ENCODE data around the gene F5. TPM values are rescaled to one million over a fixed set of nuclear protein-coding genes. Genes with fewer than 3 reads are reported as not detected.
A peak's percentile ranks its signal among the peaks of the same experiment; 100 is the strongest.

The F5 gene
- polyA plus RNA-seq, 1 donor: 0.30 TPM

- no peak overlapping the region for H3K27ac ChIP-seq (ENCODE audit: low read length)
- H3K4me3 ChIP-seq (ENCODE audit: low read length): no peak overlapping the region
- peaks cover 12% of the 10 kb centered on the region for H3K4me1 ChIP-seq (ENCODE audit: control insufficient read depth, insufficient read depth, low read length)
- H3K27me3 ChIP-seq (ENCODE audit: control insufficient read depth, insufficient read depth, low read length): no peaks in the 10 kb centered on the region
- H3K36me3 ChIP-seq (ENCODE audit: control insufficient read depth, insufficient read depth, low read length): no peaks in the 10 kb centered on the region
- H3K9me3 ChIP-seq (ENCODE audit: control insufficient read depth, low read depth, low read length): no peaks in the 10 kb centered on the region
- WGBS (ENCODE audit: insufficient coverage, low lambda C conversion rate): 90% methylated on average over 2 of the region's 3 CpGs
- no peak for DNase-seq
Observed at GRCh38 chr1:169571450-169571849, 14.8 kb downstream of the F5 start.

DNA sequence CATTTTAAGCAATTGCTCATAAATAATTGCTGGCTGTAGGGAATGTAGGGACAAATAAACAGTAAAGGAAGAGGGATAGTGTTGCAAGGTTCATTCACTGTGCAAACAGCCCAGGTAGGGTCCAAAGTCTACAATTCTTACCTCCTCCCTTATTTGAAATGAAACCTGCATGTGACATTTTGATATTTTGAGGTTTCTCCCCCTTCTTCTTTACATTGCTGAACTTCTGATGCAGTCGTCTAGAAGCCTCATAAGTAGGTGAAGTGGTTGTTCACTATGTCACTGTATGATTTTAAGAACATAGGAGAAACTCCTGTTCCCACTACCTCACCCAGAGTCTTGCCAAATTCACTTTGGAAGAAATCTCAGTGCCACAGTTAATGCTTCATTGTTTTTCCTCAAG is 16.1 kb downstream of the F5 start:
- peak; percentile 40 to 78 for DNase-seq
- Histone ChIP-seq H3K27me3 (ENCODE audit: control insufficient read depth, insufficient read depth, low read length) (no peaks in the 10 kb centered on the region), H3K4me3 (ENCODE audit: low read length) (no peak overlapping the region), H3K9me3 (ENCODE audit: control insufficient read depth, low read depth, low read length) (no peaks in the 10 kb centered on the region), H3K27ac (ENCODE audit: low read length) (no peak overlapping the region), H3K36me3 (ENCODE audit: control insufficient read depth, insufficient read depth, low read length) (no peaks in the 10 kb centered on the region), H3K4me1 (ENCODE audit: control insufficient read depth, insufficient read depth, low read length) (peaks cover 12% of the 10 kb centered on the region)
- WGBS (ENCODE audit: insufficient coverage, low lambda C conversion rate): no CpG with 5 or more reads among the region's 1 CpG

- peaks cover 2% of the 10 kb centered on the region for H3K27me3 ChIP-seq (ENCODE audit: control insufficient read depth, insufficient read depth, low read length)
- no peak overlapping the region for H3K4me3 ChIP-seq (ENCODE audit: low read length)
- no peaks in the 10 kb centered on the region for H3K36me3 ChIP-seq (ENCODE audit: control insufficient read depth, insufficient read depth, low read length)
- peaks cover 12% of the 10 kb centered on the region for H3K4me1 ChIP-seq (ENCODE audit: control insufficient read depth, insufficient read depth, low read length)
- H3K9me3 ChIP-seq (ENCODE audit: control insufficient read depth, low read depth, low read length): no peaks in the 10 kb centered on the region
- no peak for DNase-seq
- WGBS (ENCODE audit: insufficient coverage, low lambda C conversion rate): 0% methylated on average over 1 of the region's 1 CpG
- H3K27ac ChIP-seq (ENCODE audit: low read length): no peak overlapping the region
Observed at GRCh38 chr1:169568497-169568896, 17.8 kb downstream of the F5 start.

DNA sequence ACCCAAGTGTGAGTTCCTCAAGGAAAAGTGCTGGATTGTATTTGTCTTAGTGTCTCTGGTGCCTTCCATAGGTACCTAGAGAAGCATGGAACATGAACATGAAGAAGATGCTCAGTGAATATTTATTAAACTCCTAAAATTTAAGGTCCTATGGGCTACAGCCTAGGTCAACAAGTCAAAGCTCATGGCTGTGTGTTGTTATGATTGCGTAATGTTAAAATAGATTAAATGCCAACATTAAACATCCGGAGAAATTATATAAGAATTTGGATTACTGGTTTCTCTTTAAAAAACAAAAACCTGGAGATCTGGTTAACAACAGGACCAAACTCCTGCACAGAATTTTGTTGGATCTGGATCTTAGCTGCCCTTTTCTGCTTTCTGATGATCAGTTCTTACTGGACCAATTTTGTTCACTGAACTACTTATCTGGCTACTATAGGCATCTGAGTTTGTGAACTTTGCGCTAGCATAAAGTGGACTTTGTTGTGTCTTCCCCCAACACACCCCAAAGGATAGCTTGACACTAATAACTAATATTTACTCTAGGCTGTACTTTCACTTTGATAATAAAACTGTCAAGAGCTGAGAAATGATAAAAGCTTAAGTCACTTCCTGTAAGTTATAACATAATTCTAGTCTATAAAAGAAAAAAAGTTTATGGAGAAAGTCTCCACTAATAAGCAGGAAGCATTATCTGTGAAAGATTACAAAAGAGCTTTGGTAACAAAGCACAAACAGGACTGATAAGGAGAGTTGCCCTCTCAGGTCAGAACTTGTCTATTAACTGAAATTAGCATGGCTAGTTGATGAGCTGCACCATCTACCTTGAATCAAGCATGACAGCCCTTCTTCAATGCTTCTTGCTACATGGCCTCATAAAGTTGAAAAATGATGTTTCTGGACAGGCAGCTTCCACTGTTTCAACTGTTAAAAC is 20.7 kb downstream of the F5 start:
- Histone ChIP-seq H3K27me3 (ENCODE audit: control insufficient read depth, insufficient read depth, low read length) (peaks cover 3% of the 10 kb centered on the region), H3K4me3 (ENCODE audit: low read length) (no peak overlapping the region), H3K36me3 (ENCODE audit: control insufficient read depth, insufficient read depth, low read length) (no peaks in the 10 kb centered on the region), H3K27ac (ENCODE audit: low read length) (no peak overlapping the region), H3K4me1 (ENCODE audit: control insufficient read depth, insufficient read depth, low read length) (peaks cover 5% of the 10 kb centered on the region), H3K9me3 (ENCODE audit: control insufficient read depth, low read depth, low read length) (peaks cover 6% of the 10 kb centered on the region)
- 0% methylated on average over 1 of the region's 3 CpGs for WGBS (ENCODE audit: insufficient coverage, low lambda C conversion rate)
- DNase-seq: peak; percentile 33 to 85

- Histone ChIP-seq H3K27ac (ENCODE audit: low read length) (no peak overlapping the region), H3K9me3 (ENCODE audit: control insufficient read depth, low read depth, low read length) (peaks cover 6% of the 10 kb centered on the region), H3K4me1 (ENCODE audit: control insufficient read depth, insufficient read depth, low read length) (no peaks in the 10 kb centered on the region), H3K27me3 (ENCODE audit: control insufficient read depth, insufficient read depth, low read length) (peaks cover 6% of the 10 kb centered on the region), H3K4me3 (ENCODE audit: low read length) (no peak overlapping the region), H3K36me3 (ENCODE audit: control insufficient read depth, insufficient read depth, low read length) (no peaks in the 10 kb centered on the region)
- DNase-seq: no peak
Observed at GRCh38 chr1:169563650-169564049, 22.6 kb downstream of the F5 start.

DNA sequence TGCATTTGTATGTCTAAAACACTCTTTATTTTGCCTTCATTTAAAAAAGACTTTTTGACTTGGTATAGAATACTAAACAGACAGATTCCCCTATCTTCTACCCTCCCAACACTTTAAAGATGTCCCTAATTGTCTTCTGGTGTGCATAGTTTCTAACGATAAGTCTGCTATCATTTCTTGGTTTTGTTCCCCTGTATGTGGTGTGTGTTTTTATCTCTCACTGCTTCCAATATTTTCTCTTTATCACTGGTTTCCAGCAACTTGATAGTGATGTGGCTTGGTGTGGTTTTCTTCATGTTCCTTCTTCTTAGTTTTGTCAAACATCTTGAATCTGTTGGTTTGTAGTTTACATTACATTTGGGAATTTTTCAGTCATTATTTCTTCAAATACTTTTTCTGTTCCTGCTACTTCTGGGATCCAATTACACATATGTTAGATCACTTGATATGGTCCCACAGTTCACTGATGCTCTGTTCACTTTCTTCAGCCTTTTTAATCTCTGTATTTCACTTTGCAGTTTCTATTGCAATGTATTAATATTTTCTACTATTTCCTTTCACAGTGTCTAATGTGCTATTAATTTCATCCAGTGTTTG is 23.2 kb downstream of the F5 start:
- no CpG with 5 or more reads among the region's 1 CpG for WGBS (ENCODE audit: insufficient coverage, low lambda C conversion rate)
- no peak overlapping the region for H3K4me3 ChIP-seq (ENCODE audit: low read length)
- H3K27ac ChIP-seq (ENCODE audit: low read length): no peak overlapping the region
- peaks cover 6% of the 10 kb centered on the region for H3K9me3 ChIP-seq (ENCODE audit: control insufficient read depth, low read depth, low read length)
- no peaks in the 10 kb centered on the region for H3K4me1 ChIP-seq (ENCODE audit: control insufficient read depth, insufficient read depth, low read length)
- DNase-seq: no peak
- H3K36me3 ChIP-seq (ENCODE audit: control insufficient read depth, insufficient read depth, low read length): no peaks in the 10 kb centered on the region
- H3K27me3 ChIP-seq (ENCODE audit: control insufficient read depth, insufficient read depth, low read length): peaks cover 6% of the 10 kb centered on the region

GRCh38 chr1:169561692-169562091 is 24.6 kb downstream of the F5 start:
- Histone ChIP-seq H3K27me3 (ENCODE audit: control insufficient read depth, insufficient read depth, low read length) (peaks cover 8% of the 10 kb centered on the region), H3K4me3 (ENCODE audit: low read length) (no peak overlapping the region), H3K36me3 (ENCODE audit: control insufficient read depth, insufficient read depth, low read length) (no peaks in the 10 kb centered on the region), H3K4me1 (ENCODE audit: control insufficient read depth, insufficient read depth, low read length) (no peaks in the 10 kb centered on the region), H3K9me3 (ENCODE audit: control insufficient read depth, low read depth, low read length) (peaks cover 6% of the 10 kb centered on the region), H3K27ac (ENCODE audit: low read length) (no peak overlapping the region)
- no peak for DNase-seq
- WGBS (ENCODE audit: insufficient coverage, low lambda C conversion rate): 80% methylated on average over 1 of the region's 1 CpG

DNA sequence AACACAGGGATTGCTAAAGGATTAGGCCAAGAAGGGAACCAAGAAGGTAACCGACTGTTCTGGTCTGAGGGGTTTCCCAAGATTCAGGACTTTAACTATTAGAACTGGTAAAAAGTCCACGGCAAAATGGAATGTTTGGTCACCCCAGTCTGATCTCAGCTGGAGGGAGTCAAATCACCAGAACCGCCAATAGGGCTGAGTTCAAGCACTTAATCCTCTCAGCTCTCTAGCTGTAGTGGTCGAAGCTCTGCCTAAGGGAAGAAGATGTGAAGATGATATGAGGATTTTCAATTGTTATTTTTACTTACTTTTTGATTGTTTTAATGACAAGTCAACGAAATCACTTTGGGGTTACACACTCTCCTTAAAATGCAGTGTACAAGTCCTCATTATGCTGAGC is 29.1 kb downstream of the F5 start:
- no peak for DNase-seq
- 67% methylated on average over 1 of the region's 5 CpGs for WGBS (ENCODE audit: insufficient coverage, low lambda C conversion rate)
- H3K9me3 ChIP-seq (ENCODE audit: control insufficient read depth, low read depth, low read length): no peaks in the 10 kb centered on the region
- no peaks in the 10 kb centered on the region for H3K36me3 ChIP-seq (ENCODE audit: control insufficient read depth, insufficient read depth, low read length)
- no peaks in the 10 kb centered on the region for H3K4me1 ChIP-seq (ENCODE audit: control insufficient read depth, insufficient read depth, low read length)
- H3K4me3 ChIP-seq (ENCODE audit: low read length): no peak overlapping the region
- peaks cover 13% of the 10 kb centered on the region for H3K27me3 ChIP-seq (ENCODE audit: control insufficient read depth, insufficient read depth, low read length)
- no peak overlapping the region for H3K27ac ChIP-seq (ENCODE audit: low read length)

DNA sequence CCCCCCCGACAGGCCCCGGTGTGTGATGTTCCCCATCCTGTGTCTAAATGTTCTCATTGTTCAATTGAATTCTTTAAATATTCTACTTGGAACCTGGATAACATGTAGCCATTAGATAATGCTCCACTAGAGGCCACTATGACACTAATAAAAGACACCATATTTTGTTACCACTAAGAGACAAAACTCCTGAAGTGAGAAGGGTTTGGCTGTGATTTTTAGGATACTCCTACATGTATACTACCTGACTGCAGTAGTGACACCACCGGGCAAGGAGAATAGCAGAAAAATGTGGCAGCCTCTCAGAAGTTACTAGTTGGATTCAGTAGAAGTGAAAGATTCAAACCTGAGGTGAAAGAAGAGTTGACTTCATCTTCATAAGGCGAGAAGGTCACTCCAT is 36.0 kb downstream of the F5 start:
- no peak overlapping the region for H3K27ac ChIP-seq (ENCODE audit: low read length)
- H3K36me3 ChIP-seq (ENCODE audit: control insufficient read depth, insufficient read depth, low read length): no peaks in the 10 kb centered on the region
- 60% methylated on average over 2 of the region's 4 CpGs for WGBS (ENCODE audit: insufficient coverage, low lambda C conversion rate)
- H3K4me3 ChIP-seq (ENCODE audit: low read length): no peak overlapping the region
- peak in 1 of 2 donors; percentile 27 for DNase-seq
- no peaks in the 10 kb centered on the region for H3K4me1 ChIP-seq (ENCODE audit: control insufficient read depth, insufficient read depth, low read length)
- no peaks in the 10 kb centered on the region for H3K9me3 ChIP-seq (ENCODE audit: control insufficient read depth, low read depth, low read length)
- peaks cover 8% of the 10 kb centered on the region for H3K27me3 ChIP-seq (ENCODE audit: control insufficient read depth, insufficient read depth, low read length)

DNA sequence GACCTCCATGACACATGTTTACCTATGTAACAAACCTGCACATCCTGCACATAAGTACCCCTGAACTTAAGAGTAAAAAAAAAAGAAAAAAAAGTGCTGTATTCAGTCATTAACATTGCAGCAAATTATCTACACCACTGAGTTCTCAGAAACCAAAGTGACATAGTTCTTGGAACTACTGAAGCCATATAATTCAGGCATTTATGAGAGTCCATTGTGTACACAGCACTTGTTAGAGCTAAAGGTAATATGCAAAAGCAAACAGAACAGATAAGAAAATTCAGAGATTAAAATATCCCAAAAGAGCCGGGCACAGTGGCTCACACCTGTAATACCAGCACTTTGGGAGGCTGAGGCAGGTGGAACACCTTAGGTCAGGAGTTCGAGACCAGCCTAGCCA is 38.0 kb downstream of the F5 start:
- DNase-seq: peak; percentile 64 to 88
- no CpG with 5 or more reads among the region's 2 CpGs for WGBS (ENCODE audit: insufficient coverage, low lambda C conversion rate)

More for the DNA sequence above, 38.0 kb downstream of the F5 start:
- Histone ChIP-seq H3K27me3 (ENCODE audit: control insufficient read depth, insufficient read depth, low read length) (peaks cover 8% of the 10 kb centered on the region), H3K9me3 (ENCODE audit: control insufficient read depth, low read depth, low read length) (no peaks in the 10 kb centered on the region), H3K4me1 (ENCODE audit: control insufficient read depth, insufficient read depth, low read length) (no peaks in the 10 kb centered on the region), H3K36me3 (ENCODE audit: control insufficient read depth, insufficient read depth, low read length) (no peaks in the 10 kb centered on the region), H3K4me3 (ENCODE audit: low read length) (no peak overlapping the region), H3K27ac (ENCODE audit: low read length) (no peak overlapping the region)

All from large intestine (tissue), 3 donors.